BLaER1 treated with 17β-estradiol and CSF1 and Interleukin-3, amounts not matched to agents 10 nM and 100 nM (cell line): ENCODE data around the gene NACC2.
"Not testable (repeated sequence)": the region's sequence is repeated elsewhere in the genome, so short reads cannot be mapped to it uniquely, and the experiment has no call there.

Source experiments
- H3K27ac ChIP-seq, 11 experiments: shearing (Covaris generic); formaldehyde crosslinking; 2 replicates each; pipeline ENCODE4 v1.8.1; 2022
- H3K27me3 ChIP-seq, 11 experiments: shearing (Covaris generic); formaldehyde crosslinking; 2 replicates each; pipeline ENCODE4 v1.8.1; 2022
- H3K36me3 ChIP-seq, 11 experiments: shearing (Covaris generic); formaldehyde crosslinking; 2 replicates each; pipeline ENCODE4 v1.8.1; 2022
- H3K4me1 ChIP-seq, 10 experiments: shearing (Covaris generic); formaldehyde crosslinking; 2 replicates each; pipeline ENCODE4 v1.8.1; 2022
- H3K4me2 ChIP-seq, 11 experiments: shearing (Covaris generic); formaldehyde crosslinking; 2 replicates each; pipeline ENCODE4 v1.8.1; 2022
- H3K4me3 ChIP-seq, 10 experiments: shearing (Covaris generic); formaldehyde crosslinking; 2 replicates each; pipeline ENCODE4 v1.8.1; 2022
- H3K9ac ChIP-seq, 11 experiments: shearing (Covaris generic); formaldehyde crosslinking; 2 replicates each; pipeline ENCODE4 v1.8.1; 2022
- H3K9me3 ChIP-seq, 11 experiments: shearing (Covaris generic); formaldehyde crosslinking; replicated peaks in 1 of 11; 2 replicates each; pipeline ENCODE4 v1.8.1; 2022
- H4K20me1 ChIP-seq, 11 experiments: shearing (Covaris generic); formaldehyde crosslinking; 2 replicates each; pipeline ENCODE4 v1.8.1; 2022
- Cebpa-rat ChIP-seq, 11 experiments: shearing (Covaris generic); IDR thresholded peaks; 2 replicates each; pipeline ENCODE4 v1.8.1; 2022

Gene NACC2

DNA sequence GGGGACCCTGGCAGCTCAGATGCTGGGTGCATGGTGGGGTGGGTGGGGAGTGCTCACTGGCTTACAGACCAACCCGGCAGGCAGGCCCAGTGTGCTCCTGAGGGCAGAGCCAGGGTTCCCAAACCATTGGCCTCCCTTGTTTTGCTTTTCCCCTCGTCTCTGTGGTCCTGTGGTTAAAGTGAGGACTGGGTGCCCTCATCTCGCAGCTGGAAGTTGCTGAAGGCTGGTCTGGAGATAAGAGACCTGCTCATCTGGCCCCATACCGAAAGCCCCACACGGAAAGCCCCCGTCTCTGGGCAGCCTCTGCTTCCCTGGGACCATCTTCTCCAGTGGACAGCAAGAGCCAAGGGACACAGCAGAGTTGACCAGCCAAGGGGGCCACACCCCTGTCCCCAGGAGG is 9.8 kb upstream of the NACC2 start:
- H3K27ac ChIP-seq: peak overlapping the region in 8 of 11 experiments; percentile 31 to 91 (median 86); a peak in 15 of 22 replicates
- H3K4me3 ChIP-seq: peak overlapping the region in 5 of 10 experiments; percentile 16 to 40 (median 25); a peak in 6 of 20 replicates
- H4K20me1 ChIP-seq: no peaks in the 10 kb centered on the region; a peak in 1 of 22 replicates
- peak overlapping the region in 9 of 11 experiments; percentile 21 to 77 (median 63); a peak in 15 of 22 replicates for H3K9ac ChIP-seq
- peaks cover 61 to 87% (median 84%) of the 10 kb centered on the region in 10 experiments for H3K4me1 ChIP-seq
- no peaks in the 10 kb centered on the region for H3K27me3 ChIP-seq
- TF ChIP-seq Cebpa-rat (IDR thresholded peaks at IDR 0.05): no peak
- no peaks in the 10 kb centered on the region for H3K9me3 ChIP-seq
- no peaks in the 10 kb centered on the region for H3K36me3 ChIP-seq
- peak overlapping the region; percentile 90 to 99 (median 95) for H3K4me2 ChIP-seq

DNA sequence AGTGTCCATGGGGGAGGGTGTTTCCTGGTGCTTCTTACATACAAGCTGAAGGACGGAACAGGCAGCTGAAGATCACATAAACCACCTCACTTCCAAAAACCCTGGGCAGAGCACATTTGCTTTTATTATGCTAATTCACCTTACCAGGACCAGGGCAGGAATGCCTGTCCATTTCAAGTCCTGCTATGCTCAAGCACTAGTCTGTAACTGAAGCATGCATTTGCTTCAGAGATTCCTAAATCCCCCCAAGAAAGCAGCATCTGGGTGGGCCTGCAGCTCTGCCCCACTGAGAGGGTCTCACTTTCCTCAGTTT is 9.4 kb upstream of the NACC2 start:
- TF ChIP-seq Cebpa-rat (IDR thresholded peaks at IDR 0.05): no peak
- H3K4me2 ChIP-seq: peak overlapping the region; percentile 90 to 99 (median 95)

DNA sequence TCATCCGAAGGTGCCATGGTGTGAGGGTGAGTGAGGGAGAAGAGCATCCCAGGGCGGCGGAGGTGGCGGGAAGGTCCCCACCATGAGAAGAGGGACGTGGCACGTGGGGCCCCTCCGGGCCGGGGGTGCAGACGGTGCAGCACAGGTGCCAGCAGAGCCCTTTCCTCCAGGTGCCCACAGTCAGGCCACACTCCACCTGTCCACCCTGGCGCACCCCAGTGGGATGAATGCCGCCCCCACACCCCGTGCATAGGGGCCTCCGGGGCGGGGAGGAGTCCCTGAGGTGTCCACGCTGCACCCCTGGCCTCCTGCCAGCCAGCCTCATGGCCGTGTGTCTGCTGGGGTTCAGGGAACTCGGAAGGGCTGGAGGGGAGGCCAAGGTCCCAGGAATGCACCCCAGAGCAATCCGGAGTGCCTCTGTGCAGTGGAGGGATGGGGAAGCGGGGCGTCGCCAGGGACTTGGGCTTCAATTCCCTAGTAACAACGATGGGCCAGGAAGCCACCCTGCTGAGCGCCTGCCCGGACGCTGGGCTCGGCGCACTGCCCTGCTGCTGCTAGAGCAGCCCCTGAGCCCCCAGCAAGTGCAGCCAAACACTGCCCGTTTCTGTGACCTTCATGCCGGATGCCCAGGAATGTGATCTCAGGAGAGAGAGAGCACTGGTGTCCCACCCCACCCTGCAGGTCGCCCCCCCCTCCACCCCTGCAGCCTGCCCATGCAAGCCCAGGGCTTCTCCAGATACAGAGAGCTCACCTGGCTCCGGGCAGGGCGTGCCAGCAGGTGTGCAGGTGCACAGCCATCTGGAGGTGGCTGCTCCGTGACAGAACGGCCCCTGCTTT is 8.8 kb upstream of the NACC2 start:
- Histone ChIP-seq H3K36me3 (no peaks in the 10 kb centered on the region), H4K20me1 (no peaks in the 10 kb centered on the region; a peak in 1 of 22 replicates), H3K27ac (no peak overlapping the region), H3K4me1 (peaks cover 52 to 82% (median 80%) of the 10 kb centered on the region in 10 experiments), H3K9ac (peak overlapping the region in 3 of 11 experiments; percentile 35 to 46 (median 38); a peak in 4 of 22 replicates), H3K4me2 (peak overlapping the region; percentile 3 to 99 (median 95); a peak in 20 of 22 replicates), H3K4me3 (no peak overlapping the region), H3K9me3 (no peaks in the 10 kb centered on the region), H3K27me3 (peaks cover 2 to 5% (median 4%) of the 10 kb centered on the region in 11 experiments; a peak in 18 of 22 replicates)
- TF ChIP-seq Cebpa-rat (IDR thresholded peaks at IDR 0.05): no peak

More for the DNA sequence above, 9.4 kb upstream of the NACC2 start:
- Histone ChIP-seq H3K9me3 (no peaks in the 10 kb centered on the region), H3K9ac (peak overlapping the region in 7 of 11 experiments; percentile 21 to 77 (median 64); a peak in 7 of 22 replicates), H3K4me1 (peaks cover 58 to 83% (median 81%) of the 10 kb centered on the region in 10 experiments), H3K36me3 (no peaks in the 10 kb centered on the region), H3K4me3 (no peak overlapping the region), H3K27ac (peak overlapping the region in 3 of 11 experiments; percentile 85 to 91 (median 89); a peak in 3 of 22 replicates), H3K27me3 (no peaks in the 10 kb centered on the region), H4K20me1 (no peaks in the 10 kb centered on the region; a peak in 1 of 22 replicates)

DNA sequence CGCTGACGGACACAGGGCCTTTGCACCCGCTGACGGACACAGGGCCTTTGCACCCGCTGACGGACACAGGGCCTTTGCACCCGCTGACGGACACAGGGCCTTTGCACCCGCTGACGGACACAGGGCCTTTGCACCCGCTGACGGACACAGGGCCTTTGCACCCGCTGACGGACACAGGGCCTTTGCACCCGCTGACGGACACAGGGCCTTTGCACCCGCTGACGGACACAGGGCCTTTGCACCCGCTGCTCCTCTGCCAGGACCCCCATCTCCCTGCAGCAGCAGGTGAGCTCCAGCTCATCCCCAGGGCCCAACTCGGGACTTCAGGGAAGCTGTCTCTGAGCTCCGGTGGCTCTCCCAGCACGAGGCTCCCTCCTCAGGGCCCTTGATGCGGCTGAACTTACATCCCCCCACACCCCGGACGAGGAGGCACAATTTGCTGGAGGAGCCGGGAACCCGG is 6.6 kb upstream of the NACC2 start:
- not testable (repeated sequence) for H3K9me3 ChIP-seq, H4K20me1 ChIP-seq, H3K27ac ChIP-seq, H3K4me3 ChIP-seq, H3K4me2 ChIP-seq, H3K36me3 ChIP-seq, H3K9ac ChIP-seq
- Histone ChIP-seq H3K4me1 (peaks cover 30 to 65% (median 63%) of the 10 kb centered on the region in 10 experiments), H3K27me3 (peaks cover 21 to 25% (median 23%) of the 10 kb centered on the region in 11 experiments)

DNA sequence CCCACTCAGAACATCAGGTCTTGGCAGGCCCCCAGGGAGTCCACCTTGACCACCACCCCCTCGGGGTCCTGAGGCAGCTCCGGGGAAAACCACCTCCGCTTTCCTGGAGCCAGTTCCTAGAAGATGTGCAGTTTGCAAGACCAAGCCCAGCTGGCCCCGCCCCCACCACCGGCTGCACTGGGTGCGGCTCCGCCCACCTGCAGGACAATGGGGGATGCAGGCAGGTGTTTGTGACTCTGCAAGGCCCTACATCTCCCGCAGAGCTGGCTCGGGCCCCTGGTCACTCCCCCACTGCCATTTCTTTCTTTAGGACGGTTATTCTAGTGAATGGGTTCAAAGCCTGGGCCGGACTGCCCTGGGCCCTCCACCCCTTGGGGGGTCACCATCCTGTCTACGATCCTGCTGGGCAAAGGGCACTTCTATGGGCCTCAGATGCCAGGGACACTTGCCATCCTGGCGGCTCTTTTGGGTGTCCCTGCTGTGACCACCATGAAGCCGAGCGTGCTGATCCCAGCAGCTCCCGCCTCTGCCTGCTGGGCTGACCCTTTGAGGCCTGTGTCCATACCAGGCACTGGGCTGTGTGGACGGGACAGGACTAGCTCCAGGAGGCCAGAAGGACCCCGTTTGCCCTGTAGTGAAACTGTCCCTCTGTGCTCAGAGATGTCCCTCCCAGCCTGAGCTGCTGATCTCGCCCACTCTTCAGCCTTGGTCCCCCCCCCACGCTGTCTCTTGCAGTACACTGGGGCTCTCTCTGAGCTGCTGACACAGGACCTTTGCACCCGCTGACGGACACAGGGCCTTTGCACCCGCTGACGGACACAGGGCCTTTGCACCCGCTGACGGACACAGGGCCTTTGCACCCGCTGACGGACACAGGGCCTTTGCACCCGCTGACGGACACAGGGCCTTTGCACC is 5.9 kb upstream of the NACC2 start:
- peaks cover 0 to 2% (median 0%) of the 10 kb centered on the region in 11 experiments; a peak in 1 of 22 replicates for H4K20me1 ChIP-seq
- TF ChIP-seq Cebpa-rat (IDR thresholded peaks at IDR 0.05): no peak
- H3K27me3 ChIP-seq: peaks cover 27 to 32% (median 30%) of the 10 kb centered on the region in 11 experiments
- no peak overlapping the region for H3K4me3 ChIP-seq
- no peak overlapping the region for H3K9ac ChIP-seq
- no peak overlapping the region for H3K27ac ChIP-seq
- peak overlapping the region in 9 of 11 experiments; percentile 0 to 47 (median 16); a peak in 13 of 22 replicates for H3K4me2 ChIP-seq
- H3K9me3 ChIP-seq: no peaks in the 10 kb centered on the region
- peaks cover 26 to 62% (median 56%) of the 10 kb centered on the region in 10 experiments for H3K4me1 ChIP-seq
- no peaks in the 10 kb centered on the region for H3K36me3 ChIP-seq

DNA sequence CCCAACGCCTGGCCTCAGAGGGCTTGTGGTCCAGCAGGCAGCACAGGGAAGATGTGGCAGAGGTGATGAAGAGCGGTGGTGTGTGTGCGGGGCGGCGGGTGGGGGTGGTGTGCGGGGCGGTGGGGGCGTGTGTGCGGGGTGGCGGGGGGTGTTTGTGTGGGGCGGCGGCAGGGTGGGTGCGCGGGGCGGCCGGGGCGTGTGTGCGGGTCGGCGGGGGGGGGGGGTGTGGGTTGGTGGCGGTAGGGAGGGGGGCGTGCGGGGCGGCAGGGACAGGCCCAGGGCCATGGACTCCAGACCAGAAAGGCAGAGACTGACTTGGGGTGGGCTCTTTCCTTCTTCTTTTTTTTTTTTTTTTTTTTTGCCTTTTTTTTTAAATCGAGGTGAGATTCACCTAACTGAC is 4.5 kb upstream of the NACC2 start:
- peaks cover 15 to 53% (median 46%) of the 10 kb centered on the region in 10 experiments for H3K4me1 ChIP-seq
- TF ChIP-seq Cebpa-rat (IDR thresholded peaks at IDR 0.05): no peak
- peaks cover 0 to 7% (median 0%) of the 10 kb centered on the region in 11 experiments; a peak in 3 of 22 replicates for H4K20me1 ChIP-seq
- H3K9me3 ChIP-seq: no peaks in the 10 kb centered on the region
- no peak overlapping the region for H3K27ac ChIP-seq
- peaks cover 32 to 46% (median 44%) of the 10 kb centered on the region in 11 experiments for H3K27me3 ChIP-seq
- 0 out of 22 replicates have a peak overlapping the region, but pooled peaks of 1 of the 11 experiments have one; percentile 20 for H3K9ac ChIP-seq
- H3K4me3 ChIP-seq: no peak overlapping the region
- no peaks in the 10 kb centered on the region for H3K36me3 ChIP-seq
- peak overlapping the region in 8 of 11 experiments; percentile 8 to 61 (median 50); a peak in 9 of 22 replicates for H3K4me2 ChIP-seq

DNA sequence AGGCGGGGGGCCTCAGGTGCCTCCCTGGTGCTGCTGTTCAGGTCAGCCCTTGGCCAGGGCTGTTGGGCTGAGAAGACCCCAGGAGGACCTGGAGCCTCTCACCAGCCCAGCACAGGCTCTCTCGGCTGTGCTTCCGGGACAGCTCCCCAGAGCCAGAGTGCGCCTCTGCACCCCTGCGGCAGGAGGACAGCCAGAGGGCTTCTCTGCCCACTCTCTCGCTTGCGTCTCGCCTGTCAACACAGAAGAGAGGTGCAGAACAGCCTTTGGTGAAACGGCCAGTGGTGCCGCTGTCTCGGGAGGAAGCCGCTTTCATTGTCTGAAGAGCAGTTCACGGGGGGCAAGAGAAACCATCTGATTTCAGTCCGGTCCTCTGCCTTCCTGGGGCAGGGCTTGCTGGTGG is 3.8 kb upstream of the NACC2 start:
- peaks cover 0 to 14% (median 0%) of the 10 kb centered on the region in 11 experiments; a peak in 4 of 22 replicates for H4K20me1 ChIP-seq
- peak overlapping the region in 6 of 11 experiments; percentile 0 to 41 (median 22); a peak in 4 of 22 replicates for H3K9ac ChIP-seq
- no peak overlapping the region for H3K27ac ChIP-seq
- H3K4me2 ChIP-seq: peak overlapping the region; percentile 8 to 61 (median 38); a peak in 19 of 22 replicates
- H3K27me3 ChIP-seq: peaks cover 36 to 53% (median 51%) of the 10 kb centered on the region in 11 experiments
- no peak for TF ChIP-seq Cebpa-rat (IDR thresholded peaks at IDR 0.05)
- H3K4me1 ChIP-seq: peaks cover 16 to 53% (median 46%) of the 10 kb centered on the region in 10 experiments
- H3K36me3 ChIP-seq: no peaks in the 10 kb centered on the region
- H3K4me3 ChIP-seq: no peak overlapping the region
- no peaks in the 10 kb centered on the region for H3K9me3 ChIP-seq

DNA sequence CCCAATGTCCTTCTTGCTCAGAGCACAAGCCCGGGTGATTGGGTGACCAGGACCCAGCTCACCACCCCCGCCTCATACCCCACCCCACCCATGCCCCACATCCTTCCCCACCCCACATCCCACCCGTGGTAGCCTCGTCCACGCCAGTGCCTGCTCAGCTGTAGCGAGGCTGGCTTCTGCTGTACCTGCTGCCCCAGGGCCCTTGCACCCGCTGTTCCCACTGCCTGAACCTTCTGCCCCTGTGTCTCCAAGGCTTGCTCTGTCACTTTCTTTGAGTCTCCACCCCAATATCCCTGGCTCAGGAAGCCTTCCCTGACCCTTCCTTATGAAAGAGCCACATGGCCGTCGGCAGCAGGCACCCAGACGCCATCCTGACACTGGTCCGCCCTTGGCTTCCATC is 3.1 kb upstream of the NACC2 start:
- no peak overlapping the region for H3K9ac ChIP-seq
- peaks cover 19 to 53% (median 40%) of the 10 kb centered on the region in 10 experiments for H3K4me1 ChIP-seq
- H3K4me2 ChIP-seq: peak overlapping the region in 4 of 11 experiments; percentile 34 to 52 (median 36); a peak in 4 of 22 replicates
- H3K27ac ChIP-seq: no peak overlapping the region
- H3K27me3 ChIP-seq: peaks cover 36 to 60% (median 57%) of the 10 kb centered on the region in 11 experiments
- no peaks in the 10 kb centered on the region for H3K9me3 ChIP-seq
- peaks cover 0 to 14% (median 0%) of the 10 kb centered on the region in 11 experiments; a peak in 8 of 22 replicates for H4K20me1 ChIP-seq
- TF ChIP-seq Cebpa-rat (IDR thresholded peaks at IDR 0.05): no peak
- H3K36me3 ChIP-seq: no peaks in the 10 kb centered on the region
- H3K4me3 ChIP-seq: no peak overlapping the region
